Stimulated activated CD8-positive, alpha-beta memory T cell treated with anti-CD3 and anti-CD28 coated beads, Interleukin-2, amount 100 ng/mL, for 1 hour (primary cell): Measurements from ENCODE around the gene HSPE1.
"Not testable (repeated sequence)": the region's sequence is repeated elsewhere in the genome, so short reads cannot be mapped to it uniquely, and the experiment has no call there.

Experiments used
- DNase-seq, 2 donors: peaks; one replicate each; pipeline ENCODE4 v3.0.0-alpha.2; 2020; ENCODE audit warnings: low read depth in 2 of 2

Gene HSPE1

GRCh38 chr2:197498235-197498936 lies 1.8 kb upstream of the HSPE1 start:
- DNase-seq: no peak

- DNase-seq: peak; percentile 29 to 30
Measured at GRCh38 chr2:197498937-197499593, 1.1 kb upstream of the HSPE1 start.

- DNase-seq: no peak
Measured at GRCh38 chr2:197500503-197501131, 438 bp downstream of the HSPE1 start.

DNA sequence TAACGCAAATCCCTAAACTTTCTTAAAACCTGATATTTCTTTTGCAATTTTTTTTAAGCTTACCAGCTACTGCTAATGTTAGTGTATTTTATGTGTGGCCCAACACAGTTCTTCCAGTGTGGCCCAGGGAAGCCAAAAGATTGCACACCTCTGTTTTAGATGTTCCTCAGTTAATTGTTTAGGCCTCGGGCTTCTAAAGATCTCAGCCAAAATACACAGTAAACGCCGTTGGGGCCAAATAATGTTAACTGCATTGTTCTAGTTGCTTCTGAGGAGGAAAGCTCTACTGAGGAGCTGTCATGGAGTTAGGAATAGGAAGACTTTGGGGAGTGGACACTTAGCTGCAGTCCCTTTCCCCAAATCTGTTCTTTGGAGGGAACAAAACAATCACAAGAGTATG lies 2.0 kb downstream of the HSPE1 start:
- no peak for DNase-seq

- DNase-seq: no peak
Measured at GRCh38 chr2:197502685-197503084, 2.5 kb downstream of the HSPE1 start.

DNA sequence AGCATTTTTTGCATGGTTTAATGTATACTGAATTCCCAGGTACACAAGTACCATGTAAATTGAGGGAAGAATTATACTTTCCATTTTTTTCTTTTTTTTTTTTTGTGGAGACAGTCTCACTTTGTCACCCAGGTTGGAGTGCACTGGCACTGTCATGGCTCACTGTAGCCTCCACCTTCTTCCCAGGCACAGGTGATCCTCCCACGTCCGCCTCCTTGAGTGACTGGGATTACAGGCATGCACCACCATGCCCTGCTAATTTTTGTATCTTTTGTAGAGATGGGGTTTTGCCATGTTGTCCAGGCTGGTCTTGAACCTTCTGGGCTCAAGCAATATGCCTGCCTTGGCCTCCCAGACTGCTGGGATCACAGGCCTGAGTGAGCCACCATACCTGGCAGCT lies 3.8 kb downstream of the HSPE1 start:
- no peak for DNase-seq

DNA sequence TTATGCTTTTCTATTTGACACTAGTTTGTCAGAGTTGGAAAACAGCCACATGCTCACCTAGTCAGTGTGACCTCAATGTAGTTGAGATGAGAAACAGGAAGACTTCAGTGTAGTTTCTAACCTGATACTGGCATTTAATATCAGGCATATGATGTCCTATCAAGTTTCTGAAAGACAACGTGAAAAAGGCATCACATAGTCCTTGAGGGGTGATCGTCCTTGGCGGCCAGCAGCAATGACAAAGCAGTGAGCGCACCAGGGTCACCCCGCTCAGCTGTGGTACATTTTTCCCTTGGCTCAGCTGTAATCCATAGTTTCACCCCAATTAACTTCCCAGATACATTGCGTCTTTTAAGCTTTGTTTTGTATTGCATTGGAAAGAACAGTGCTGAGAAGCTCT lies 4.3 kb downstream of the HSPE1 start:
- no peak for DNase-seq

GRCh38 chr2:197506658-197507057 lies 6.5 kb downstream of the HSPE1 start:
- DNase-seq: no peak

GRCh38 chr2:197513915-197514314 lies 13.7 kb downstream of the HSPE1 start:
- DNase-seq: no peak

DNA sequence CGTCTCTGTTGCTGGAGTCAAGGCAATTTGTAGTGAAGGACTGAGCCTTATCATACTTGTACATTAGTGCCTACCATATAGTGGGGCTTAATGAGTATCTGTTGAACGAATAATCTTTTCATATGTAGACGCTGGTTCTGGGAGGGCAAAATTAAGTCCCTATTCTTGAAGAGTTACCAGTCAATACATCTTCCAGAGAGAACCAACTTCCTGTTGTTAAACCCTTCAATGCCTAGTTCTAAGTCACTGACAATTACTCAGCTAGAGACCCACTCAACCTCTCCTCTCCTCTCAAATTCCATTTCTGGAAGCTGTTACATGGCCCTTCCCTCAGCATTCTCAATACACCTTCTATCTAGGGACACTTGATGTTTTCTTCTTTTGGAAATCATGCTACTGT lies 14.6 kb downstream of the HSPE1 start:
- no peak for DNase-seq

- no peak for DNase-seq
Measured at GRCh38 chr2:197515315-197515738, 15.1 kb downstream of the HSPE1 start.

- peak; percentile 89 to 91 for DNase-seq
Measured at GRCh38 chr2:197515739-197516392, 15.7 kb downstream of the HSPE1 start, which contains the start of gene MOB4. Gene MOB4, plus strand, starts transcription at chr2:197516066. Its CDS starts 21 bp downstream, at chr2:197516087.

DNA sequence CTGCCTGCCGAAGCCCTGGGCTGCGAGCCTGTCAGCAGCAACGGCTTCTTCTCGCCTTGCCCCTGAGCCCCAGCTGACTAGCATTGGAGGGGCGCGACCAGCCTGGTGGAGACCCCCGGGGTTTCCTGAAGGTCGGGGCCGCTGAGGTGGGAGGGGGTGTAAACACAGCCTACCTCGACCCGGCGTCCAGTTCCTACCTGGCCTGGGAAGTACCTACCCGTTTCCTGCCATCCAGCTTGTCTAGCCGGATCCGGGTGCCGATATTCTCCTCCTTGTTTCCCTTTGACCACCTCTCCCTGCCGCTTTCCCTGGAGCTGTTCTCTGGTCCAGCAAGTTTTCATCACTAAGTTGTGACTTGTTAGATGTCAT lies 16.2 kb downstream of the HSPE1 start:
- no peak for DNase-seq

DNA sequence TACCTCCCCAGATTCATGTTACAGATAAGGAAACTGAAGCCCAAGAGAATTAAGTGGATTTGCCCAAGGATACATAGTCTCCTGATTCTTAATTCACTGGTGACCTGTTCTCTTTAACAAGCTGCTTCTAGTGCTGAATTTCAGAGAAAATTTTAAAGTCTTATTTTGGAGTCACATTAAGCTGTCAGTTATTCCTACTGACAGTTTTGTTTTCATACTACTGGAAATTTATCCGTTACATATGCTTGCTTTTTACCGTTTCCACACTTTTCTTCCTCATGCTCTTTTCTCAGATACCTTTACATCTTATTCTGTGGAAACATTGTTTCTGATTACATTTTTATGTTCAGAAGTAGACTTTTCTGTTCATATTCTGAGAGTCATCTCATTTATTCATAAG lies 17.0 kb downstream of the HSPE1 start:
- no peak for DNase-seq

- no peak for DNase-seq
Measured at GRCh38 chr2:197538412-197538811, 38.2 kb downstream of the HSPE1 start.

- DNase-seq: no peak
Measured at GRCh38 chr2:197539734-197540133, 39.6 kb downstream of the HSPE1 start.

DNA sequence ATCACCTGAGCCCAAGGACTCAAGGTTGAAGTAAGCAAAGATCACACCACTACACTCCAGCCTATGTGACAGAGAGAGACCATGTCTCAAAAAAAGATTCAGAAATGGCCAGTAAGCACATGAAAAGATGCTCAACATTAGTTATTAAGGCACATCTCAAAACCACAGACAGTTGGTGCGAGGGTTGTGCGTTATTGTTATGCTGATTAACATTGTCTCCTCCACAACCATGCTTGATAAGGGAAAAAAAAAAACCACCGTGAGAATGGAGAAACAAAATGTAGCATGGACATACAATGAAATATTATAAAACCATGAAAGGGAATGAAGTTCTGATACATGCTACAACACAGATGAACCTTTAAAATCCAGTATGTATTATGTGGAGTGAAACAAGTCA lies 43.0 kb downstream of the HSPE1 start:
- no peak for DNase-seq

DNA sequence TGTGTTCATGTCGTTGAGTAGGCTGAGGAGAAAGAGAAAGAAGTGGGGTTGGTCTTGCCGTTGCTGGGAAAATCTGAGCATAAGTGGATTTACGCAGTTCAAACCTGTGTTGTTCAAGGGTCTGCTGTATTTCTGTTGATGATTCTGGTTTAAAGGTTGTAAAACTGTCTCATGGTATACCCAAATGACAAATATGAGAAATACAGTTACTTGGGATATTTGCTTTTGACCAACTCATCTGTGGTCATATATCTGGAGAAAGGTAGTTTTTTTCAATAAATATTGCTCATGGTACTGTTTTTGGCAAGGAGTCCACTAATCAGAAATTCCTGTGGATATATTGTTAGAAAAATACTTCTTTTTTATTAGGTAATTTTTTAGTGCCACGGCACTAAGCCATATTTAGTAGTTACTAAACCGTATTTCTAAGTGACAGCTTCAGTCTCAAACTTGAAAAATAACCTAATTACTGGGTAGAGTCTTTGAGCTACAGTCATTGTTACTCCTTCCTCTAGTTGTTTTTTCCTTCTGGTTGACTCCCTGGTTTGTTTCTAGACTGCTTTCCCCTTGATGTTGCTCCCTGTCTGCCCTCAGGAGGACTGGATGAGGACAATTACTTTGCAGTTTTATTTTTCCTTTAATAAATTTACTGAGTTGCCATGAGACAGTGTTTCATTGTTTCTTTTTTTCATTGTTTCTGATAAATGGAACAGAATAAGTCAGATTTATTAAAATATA lies 47.2 kb downstream of the HSPE1 start:
- DNase-seq: no peak

DNA sequence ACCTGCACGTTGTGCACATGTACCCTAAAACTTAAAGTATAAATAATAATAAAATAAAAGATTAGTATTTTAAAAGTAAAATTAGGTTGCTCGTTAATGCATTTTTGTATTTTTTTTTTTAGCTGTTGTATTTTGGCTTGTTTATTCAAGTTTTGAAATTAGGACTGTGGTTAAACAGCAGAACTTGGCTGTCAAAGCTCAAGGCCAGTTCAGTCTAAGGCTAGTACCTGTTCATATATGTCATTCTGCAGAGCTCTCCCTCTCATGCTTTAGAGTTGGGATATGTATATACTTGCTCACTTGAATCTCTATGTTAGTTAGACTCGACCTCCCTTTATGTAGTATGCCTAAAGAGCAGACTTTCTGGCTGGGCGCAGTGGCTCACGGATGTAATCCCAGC lies 48.4 kb downstream of the HSPE1 start:
- no peak for DNase-seq

- DNase-seq: not testable (repeated sequence)
Measured at GRCh38 chr2:197551260-197551659, 51.1 kb downstream of the HSPE1 start.
